Hematopoietic multipotent progenitor cell treated with erythropoietin and hydrocortisone succinate and interleukin-3 and kit ligand, for 17 days (in vitro differentiated cells): ENCODE measurements around the gene CHRNA4.

Experiments used
- DNase-seq: peaks from one replicate; pipeline ENCODE4 v3.0.0-alpha.2; 2015; ENCODE audit warnings: low spot score

CHRNA4 gene

DNA sequence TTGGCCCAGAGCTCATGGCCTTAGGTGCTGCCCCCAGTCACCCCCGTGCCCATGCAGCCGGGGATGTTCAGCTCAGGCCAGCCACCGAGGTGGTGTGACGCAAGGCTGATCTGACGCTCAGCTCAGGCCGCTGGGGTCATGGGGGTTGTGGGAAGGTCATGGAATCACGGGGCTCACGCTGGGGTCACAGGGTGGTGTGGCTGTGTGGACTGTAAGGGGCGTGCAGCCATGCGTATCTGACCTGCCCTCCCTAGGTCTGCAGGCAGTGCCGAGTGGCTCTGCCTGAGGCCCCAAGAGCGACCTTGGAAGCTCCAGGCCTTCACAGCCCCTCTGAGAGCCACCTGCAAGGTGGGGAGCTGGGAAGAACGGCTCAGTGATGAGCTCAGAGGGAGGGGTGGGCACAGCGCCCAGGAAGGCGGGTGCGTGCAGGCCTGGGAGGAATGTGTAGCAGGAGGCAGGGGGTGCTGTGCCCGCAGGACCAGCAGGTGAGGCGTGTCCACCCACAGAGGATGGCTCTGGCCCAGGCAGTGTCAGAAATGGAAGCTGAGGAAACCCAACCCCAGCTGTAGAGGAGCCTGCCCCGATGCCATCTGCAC is 27.8 kb downstream of the CHRNA4 start:
- no peak for DNase-seq

- no peak for DNase-seq
Observed at GRCh38 chr20:63332488-63333240, 28.5 kb downstream of the CHRNA4 start.

GRCh38 chr20:63331741-63332400 is 29.3 kb downstream of the CHRNA4 start:
- no peak for DNase-seq

DNA sequence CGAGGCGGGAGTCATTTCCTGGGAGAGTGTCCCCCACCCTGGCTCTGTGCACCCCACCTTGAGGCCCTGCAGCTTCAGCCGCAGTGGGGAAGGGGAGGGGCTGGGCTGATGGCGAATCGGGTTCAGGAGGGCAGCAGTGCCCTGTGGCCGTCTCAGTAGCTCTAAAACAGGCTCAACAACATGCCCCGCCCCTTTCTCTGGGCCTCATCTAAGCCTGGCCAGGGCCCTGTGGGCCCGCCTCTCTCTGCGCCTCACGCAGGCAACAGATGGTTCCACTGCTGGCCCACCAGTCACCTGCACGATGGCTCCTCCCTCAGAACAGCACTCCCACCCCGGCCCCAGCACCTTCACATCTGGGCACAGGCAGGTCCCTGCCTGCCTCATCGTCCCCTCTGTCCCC is 30.2 kb downstream of the CHRNA4 start:
- DNase-seq: no peak

DNA sequence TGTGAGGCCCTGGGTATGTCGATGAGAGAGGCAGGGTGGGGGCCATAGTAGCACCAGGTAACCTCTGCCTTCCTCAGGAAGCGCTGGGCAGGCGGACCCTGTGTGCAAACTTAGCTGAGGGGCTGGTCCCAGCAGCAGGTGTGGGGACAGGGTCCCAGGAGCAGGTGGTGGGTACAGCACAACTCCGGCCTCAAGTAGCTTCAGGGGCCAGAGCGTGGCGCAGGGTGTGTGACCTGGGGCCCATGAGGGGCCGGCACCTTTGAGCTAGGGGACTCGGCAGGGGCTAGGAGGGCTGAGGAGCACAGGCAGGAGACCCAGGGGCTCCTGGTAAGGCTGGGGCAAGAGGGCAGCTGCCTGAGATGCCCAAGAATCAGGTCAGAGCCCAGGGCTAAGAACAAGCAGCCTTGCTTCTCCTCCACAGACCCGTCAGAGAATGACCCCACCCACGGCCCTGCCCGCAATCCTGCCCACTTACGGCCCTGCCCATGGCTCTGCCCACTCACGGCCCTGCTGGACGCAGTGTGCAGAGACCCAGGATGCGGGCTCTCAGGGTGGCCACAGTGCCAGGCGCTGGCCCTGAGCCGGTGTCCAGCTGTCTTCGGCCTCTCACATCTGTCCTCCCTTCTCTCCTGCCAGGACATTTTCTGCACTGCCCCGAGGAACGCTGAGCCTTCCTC is 30.9 kb downstream of the CHRNA4 start:
- no peak for DNase-seq

DNA sequence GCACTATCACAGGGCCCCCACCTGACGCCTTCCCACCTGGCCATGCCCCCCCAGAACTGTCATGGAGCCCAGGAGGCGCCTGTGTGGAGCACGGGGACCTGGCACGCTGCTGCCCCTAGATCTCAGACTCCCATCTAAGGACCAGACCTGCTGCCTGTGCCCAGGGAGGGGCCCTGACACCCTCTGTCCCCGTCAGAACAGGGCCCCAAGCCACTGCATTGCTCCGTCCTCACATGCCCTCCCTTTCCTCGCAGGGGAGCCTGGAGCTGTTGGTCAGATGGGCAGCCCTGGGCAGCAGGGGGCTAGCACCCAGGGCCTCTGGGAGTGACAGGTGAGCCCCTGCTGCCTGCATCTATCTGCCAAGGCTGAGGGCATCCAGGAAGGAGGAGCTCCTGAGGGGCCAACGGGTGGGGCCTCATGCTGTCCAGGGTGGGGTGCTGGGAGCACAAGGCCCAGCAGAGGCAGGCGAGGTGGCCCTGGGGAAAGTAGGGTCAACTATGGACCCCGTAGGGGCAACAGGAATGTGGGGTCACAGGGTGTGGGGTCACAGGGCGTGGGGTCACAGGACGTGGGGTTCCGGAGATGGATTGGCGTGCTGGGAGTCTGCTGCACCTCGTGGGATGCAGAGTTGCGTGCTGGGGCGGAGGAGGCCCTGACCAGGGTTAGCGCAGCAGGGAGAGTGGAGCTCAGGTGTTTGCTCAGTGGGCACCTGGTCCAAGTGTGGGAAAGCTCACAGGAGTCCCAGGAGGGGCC is 31.6 kb downstream of the CHRNA4 start:
- no peak for DNase-seq

GRCh38 chr20:63328718-63329275 is 32.4 kb downstream of the CHRNA4 start:
- no peak for DNase-seq

DNA sequence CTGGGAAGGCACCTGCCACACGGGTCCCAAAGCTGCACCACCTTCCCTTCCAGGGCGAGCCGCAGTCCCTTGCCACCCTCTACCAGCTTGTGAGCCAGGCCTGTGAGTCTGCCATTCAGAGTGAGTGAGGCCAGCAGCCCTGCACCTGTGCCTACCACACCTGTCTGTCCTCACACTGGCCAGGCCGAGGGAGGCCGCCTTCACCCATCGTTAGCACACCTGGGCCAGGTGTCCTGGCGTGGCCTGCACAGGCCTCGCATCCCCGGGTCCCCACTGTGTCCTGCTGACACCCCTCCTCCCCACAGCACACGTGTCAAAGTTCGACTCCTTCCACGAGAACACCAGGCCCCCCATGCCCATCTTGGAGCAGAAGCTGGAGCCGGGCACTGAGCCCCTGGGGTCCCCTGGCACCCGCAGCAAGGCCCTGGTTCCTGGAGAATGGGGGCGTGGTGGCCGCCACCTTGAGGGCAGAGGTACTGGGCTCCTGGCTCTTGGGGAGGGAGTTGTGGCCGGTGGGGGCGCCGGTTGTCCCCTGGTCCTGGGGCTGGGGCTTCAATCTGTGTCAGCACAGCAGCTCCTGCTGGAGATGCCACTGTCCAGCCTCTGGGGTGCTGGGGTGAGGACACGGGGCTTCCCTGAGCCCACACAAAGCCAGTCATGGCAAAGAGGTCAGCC is 33.0 kb downstream of the CHRNA4 start:
- DNase-seq: no peak

DNA sequence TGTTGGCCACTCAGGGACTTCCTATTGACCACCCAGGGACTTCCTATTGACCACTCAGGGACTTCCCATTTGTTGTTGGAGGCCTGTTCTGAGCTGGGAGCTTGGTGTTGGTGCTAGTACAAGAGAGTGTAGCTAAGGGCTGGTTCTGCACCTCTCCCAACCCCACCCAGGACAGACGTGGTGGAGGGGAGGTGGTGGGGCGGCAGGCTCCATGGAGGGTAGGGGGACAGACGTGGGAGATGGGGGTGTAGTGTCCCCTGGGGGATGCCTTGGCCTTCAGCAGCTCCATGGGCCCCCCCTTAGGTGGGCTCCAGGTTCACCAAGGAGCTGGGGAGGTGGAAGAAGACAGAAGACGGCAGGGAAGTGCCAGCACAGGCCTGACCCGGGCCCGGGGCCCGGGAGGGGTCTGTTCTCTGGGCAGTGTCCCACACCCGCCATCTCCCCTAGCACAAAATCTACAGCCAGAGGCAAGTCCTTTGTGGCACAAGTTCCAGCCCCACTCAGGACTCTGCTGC is 33.9 kb downstream of the CHRNA4 start:
- no peak for DNase-seq

- DNase-seq: no peak
Observed at GRCh38 chr20:63326314-63327230, 34.6 kb downstream of the CHRNA4 start.

DNA sequence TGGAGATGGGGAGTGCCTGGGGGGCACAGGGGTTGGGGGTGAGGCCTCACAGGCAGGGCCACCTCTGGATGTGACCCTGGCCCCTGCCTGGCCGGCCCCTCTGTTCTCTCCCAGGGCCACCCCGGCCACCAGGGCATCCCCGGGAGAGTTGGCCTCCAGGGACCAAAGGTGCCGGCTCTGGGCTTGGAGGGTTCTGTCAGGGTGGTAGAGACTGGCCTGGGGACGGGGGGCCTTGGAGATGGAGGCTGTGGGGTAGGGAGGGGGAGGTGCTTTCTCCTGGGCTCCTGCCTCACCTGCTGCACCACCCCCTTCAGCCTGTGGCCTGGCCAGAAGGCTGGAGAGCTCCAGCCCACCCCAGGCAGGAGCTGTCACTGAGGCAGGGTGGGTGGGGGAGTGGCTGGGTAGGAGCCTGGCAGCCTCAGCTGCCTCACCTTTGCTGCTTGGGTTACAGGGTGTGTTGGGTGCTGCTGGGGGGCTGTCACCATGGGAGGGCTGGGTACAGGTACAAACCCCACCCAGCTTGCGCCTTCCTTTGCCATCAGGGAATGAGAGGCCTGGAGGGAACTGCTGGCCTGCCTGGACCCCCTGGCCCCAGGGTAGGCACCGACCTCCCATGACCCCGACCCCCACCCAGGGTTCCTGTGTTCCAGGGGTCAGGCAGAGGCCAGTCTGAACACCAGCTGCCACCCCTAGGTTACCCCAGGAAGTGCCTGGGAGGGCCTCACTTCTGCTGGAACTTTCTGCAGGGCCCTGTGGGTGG is 35.4 kb downstream of the CHRNA4 start:
- DNase-seq: no peak

- DNase-seq: no peak
Observed at GRCh38 chr20:63325021-63325471, 36.1 kb downstream of the CHRNA4 start.

DNA sequence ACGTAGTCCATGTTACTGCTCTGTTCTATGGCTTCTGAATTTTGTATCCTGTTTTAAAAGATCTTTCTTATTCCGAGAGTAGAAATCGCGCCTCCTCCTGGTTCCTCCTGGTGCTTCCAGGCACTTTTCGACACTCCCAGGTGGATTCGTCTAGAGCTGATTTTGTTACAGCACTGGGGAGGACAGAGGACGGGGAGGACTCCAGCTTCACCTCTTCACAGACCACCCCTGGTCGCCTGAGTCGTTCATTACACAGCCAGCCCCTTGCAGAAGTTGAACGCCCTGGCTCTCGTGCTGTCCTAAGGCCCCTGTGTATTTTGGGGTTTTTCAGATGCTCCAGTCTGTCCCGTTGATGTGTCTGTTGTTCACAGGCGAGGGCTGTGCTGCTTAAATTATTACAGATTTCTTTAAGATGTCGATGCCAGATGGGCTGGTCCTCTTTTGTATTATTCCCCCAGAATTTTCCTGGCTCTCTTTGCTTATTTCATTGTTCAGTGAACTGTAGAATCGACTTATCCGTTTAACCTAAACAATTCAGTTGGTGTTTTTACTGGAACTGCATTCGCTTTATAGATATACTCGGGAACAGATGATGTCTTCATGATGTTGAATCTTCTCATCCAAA is 37.7 kb downstream of the CHRNA4 start:
- no peak for DNase-seq

GRCh38 chr20:63322933-63323273 is 38.2 kb downstream of the CHRNA4 start:
- no peak for DNase-seq

- no peak for DNase-seq
Observed at GRCh38 chr20:63322146-63322932, 38.8 kb downstream of the CHRNA4 start.

DNA sequence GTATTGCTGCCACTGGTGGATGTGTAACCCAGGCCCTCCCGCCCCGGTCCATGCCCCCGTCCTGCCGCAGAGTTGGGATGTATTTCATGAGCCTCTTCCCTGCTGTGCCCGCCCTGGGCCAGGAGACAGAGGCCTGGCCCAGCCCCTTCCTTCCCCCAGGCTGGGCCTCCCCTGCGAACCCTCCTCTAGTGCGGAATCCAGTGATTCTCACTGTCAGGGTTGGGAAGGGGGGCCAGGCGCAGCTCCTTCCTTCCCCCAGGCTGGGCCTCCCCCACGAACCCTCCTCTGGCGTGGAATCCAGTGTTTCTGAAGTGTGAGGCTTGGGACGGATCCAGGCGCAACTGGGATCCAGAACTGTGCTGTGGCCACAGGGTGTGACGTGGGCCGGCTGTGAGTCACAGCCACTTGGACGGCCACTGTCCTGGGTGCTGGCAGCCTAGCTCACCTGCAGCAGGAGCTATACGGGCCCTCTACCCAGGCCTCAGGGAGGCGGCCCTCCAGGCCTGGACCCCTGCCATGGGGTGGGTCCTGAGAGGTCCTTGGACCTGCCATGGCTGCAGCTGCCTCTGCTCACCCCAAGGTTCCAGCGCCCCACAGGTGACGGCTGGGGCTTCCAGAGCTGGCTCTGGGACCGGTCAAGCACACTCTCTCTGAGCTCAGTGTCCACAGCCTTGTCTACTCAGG is 39.9 kb downstream of the CHRNA4 start:
- no peak for DNase-seq

DNA sequence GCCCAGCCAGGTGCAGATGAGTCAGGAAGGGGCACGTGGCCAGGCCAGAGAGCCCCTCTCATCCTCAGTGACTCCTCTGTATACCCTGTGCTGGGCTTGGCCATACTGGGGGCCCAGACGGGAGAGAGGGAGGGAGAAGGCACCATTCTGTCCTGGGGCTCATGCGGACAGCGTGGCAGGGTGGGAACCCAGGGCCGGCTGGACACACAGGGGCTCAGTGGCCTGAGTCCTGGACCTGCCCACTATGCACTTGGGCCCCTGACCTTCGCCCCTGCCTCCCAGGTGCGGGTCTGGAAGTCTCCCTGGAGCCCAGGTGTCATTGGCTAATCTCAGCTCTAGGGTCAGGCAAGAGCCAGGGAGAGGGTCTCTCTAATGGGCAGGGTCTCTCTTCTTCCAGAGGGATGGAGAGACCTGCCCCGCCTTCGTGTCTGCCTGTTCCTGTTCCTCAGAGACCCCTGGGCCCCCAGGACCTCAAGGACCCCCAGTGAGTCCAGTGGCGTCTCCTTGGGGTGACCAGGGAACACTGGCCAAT is 40.5 kb downstream of the CHRNA4 start:
- DNase-seq: no peak
